Aorta (tissue), 5 donors: Measurements from ENCODE around the gene TDP1. TPM values are rescaled to one million over a fixed set of nuclear protein-coding genes. Genes with fewer than 3 reads are reported as not detected.

Experiments
- ATAC-seq: fragments of 200-7000 bp; cut with Tn5 transposase; one replicate; pipeline ENCODE4 v1.9.1; 2022; ENCODE audit warnings: moderate library complexity; ENCODE audit not compliant: low FRiP score
- DNase-seq, 2 donors: peaks; one replicate each; pipeline ENCODE4 v3.0.0-alpha.2; 2020
- H3K27ac ChIP-seq, 2 donors: one replicate each; pipeline ENCODE4 v1.5.1; 2013; ENCODE audit warnings: low read length in 2 of 2, mild to moderate bottlenecking in 2 of 2, moderate library complexity in 2 of 2, control low read depth in 1 of 2, inconsistent platforms in 1 of 2, low read depth in 1 of 2
- H3K27me3 ChIP-seq, 2 donors: one replicate each; pipeline ENCODE4 v1.6.1; 2013; ENCODE audit warnings: control low read depth in 1 of 2, low read length in 1 of 2, mild to moderate bottlenecking in 1 of 2, moderate library complexity in 1 of 2; ENCODE audit not compliant: insufficient read depth in 2 of 2, control insufficient read depth in 1 of 2
- H3K36me3 ChIP-seq, 2 donors: one replicate each; pipeline ENCODE4 v1.6.1; 2013; ENCODE audit warnings: control low read depth in 1 of 2, low read length in 1 of 2, mild to moderate bottlenecking in 1 of 2; ENCODE audit not compliant: insufficient read depth in 2 of 2, control insufficient read depth in 1 of 2
- H3K4me1 ChIP-seq, 2 donors: one replicate each; pipeline ENCODE4 v1.6.1; 2013; ENCODE audit warnings: low read length in 2 of 2, control low read depth in 1 of 2, mild to moderate bottlenecking in 1 of 2, moderate library complexity in 1 of 2; ENCODE audit not compliant: insufficient read depth in 2 of 2, control insufficient read depth in 1 of 2
- H3K4me3 ChIP-seq, 2 donors: one replicate each; pipeline ENCODE4 v1.5.1; 2013; ENCODE audit warnings: low read length in 2 of 2, control low read depth in 1 of 2, mild to moderate bottlenecking in 1 of 2
- H3K9me3 ChIP-seq: one replicate; pipeline ENCODE4 v1.6.1; 2013; ENCODE audit warnings: mild to moderate bottlenecking, low read length; ENCODE audit not compliant: control insufficient read depth
- WGBS, 2 donors: extraction: QIAGEN DNeasy Blood & Tissue Kit; methylation state at CpG; one replicate each; pipeline ENCODE4 v1.1.7; 2013; 5-methylcytosine and 5-hydroxymethylcytosine counted together
- intact Hi-C, 2 donors: fragments of 100-400 bp; cut with DNase I; formaldehyde crosslinking; loops; one replicate each; pipeline versions ENCODE4 v1.14.2 to v1.15.0; 2022
- polyA plus RNA-seq, 2 donors: library from polyadenylated mRNA; stranded (reverse); fragments of 200-250 nt; gene quantifications; one replicate each; pipeline ENCODE4 v1.2.3, GENCODE V29; 2013
- total RNA-seq, 2 donors: library from RNA; stranded (reverse); fragmentation: NEBNext Ultra II Directional; extraction: Animal tissue kit (Norgen Biotek cat#: 25700); gene quantifications; one replicate each; pipeline ENCODE4 v1.2.1, GENCODE V29; 2021
- donor health status: healthy with polysubstance abuse.
- donor health status: Bipolar disorder and iron deficiency.
- donor health status: DM: no; HTN: no; CAD: no.
- donor health status: DM: no; HTN: no; CAD: no.
- donor health status: DM: yes; HTN: yes; CAD: no.

TDP1 gene
- total and polyA plus RNA-seq, 4 donors = 3.5 to 13.3 (median 7.4) TPM

- no peak overlapping the region for H3K27ac ChIP-seq
- no peaks in the 10 kb centered on the region for H3K9me3 ChIP-seq
- no peaks in the 10 kb centered on the region for H3K27me3 ChIP-seq
- DNase-seq (no peak), ATAC-seq (no peak)
- intact Hi-C loops = no loop called here
- H3K4me3 ChIP-seq = no peak overlapping the region
- no peaks in the 10 kb centered on the region for H3K4me1 ChIP-seq
- 97% methylated on average over 6 of the region's 6 CpGs for WGBS, 2 donors
- peaks cover 3 to 4% of the 10 kb centered on the region in 2 donors for H3K36me3 ChIP-seq
Measured at GRCh38 chr14:90034835-90035525, 79.3 kb downstream of the TDP1 start.

GRCh38 chr14:90039253-90040010, 83.7 kb downstream of the TDP1 start:
- 97% methylated on average over 11 of the region's 11 CpGs for WGBS, 2 donors
- H3K27ac ChIP-seq = no peak overlapping the region
- intact Hi-C loops = no loop called here
- DNase-seq = no peak
- no peak for ATAC-seq
- no peaks in the 10 kb centered on the region for H3K4me1 ChIP-seq
- H3K27me3 ChIP-seq = no peaks in the 10 kb centered on the region
- H3K4me3 ChIP-seq = no peak overlapping the region
- H3K36me3 ChIP-seq = peaks cover 0 to 3% of the 10 kb centered on the region in 2 donors
- H3K9me3 ChIP-seq = no peaks in the 10 kb centered on the region

- 72 to 74% methylated on average over 3 of the region's 3 CpGs for WGBS, 2 donors
- ATAC-seq = no peak
- peaks cover 0 to 2% of the 10 kb centered on the region in 2 donors for H3K36me3 ChIP-seq
- H3K4me1 ChIP-seq = no peaks in the 10 kb centered on the region
- no peak overlapping the region for H3K27ac ChIP-seq
- intact Hi-C loops = no loop called here
- H3K4me3 ChIP-seq = no peak overlapping the region
- no peaks in the 10 kb centered on the region for H3K9me3 ChIP-seq
- no peaks in the 10 kb centered on the region for H3K27me3 ChIP-seq
- no peak for DNase-seq
Measured at GRCh38 chr14:90040411-90040810, 84.7 kb downstream of the TDP1 start.

- Histone ChIP-seq H3K27me3 (no peaks in the 10 kb centered on the region), H3K27ac (no peak overlapping the region), H3K4me3 (no peak overlapping the region), H3K36me3 (peaks cover 0 to 2% of the 10 kb centered on the region in 2 donors), H3K4me1 (no peaks in the 10 kb centered on the region), H3K9me3 (no peaks in the 10 kb centered on the region)
- DNase-seq = no peak
- ATAC-seq = no peak
- intact Hi-C loops = no loop called here
- 90 to 94% methylated on average over 9 of the region's 9 CpGs for WGBS, 2 donors
Measured at GRCh38 chr14:90042496-90043252, 86.9 kb downstream of the TDP1 start.

GRCh38 chr14:90045616-90046015, 89.9 kb downstream of the TDP1 start:
- no peaks in the 10 kb centered on the region for H3K9me3 ChIP-seq
- H3K27ac ChIP-seq = no peak overlapping the region
- H3K36me3 ChIP-seq = peaks cover 0 to 2% of the 10 kb centered on the region in 2 donors
- no peaks in the 10 kb centered on the region for H3K4me1 ChIP-seq
- no peak for ATAC-seq
- WGBS, 2 donors = 62 to 64% methylated on average over 2 of the region's 2 CpGs
- no peak for DNase-seq
- H3K4me3 ChIP-seq = no peak overlapping the region
- intact Hi-C loops = no loop called here
- H3K27me3 ChIP-seq = no peaks in the 10 kb centered on the region

- H3K4me3 ChIP-seq = no peak overlapping the region
Measured at GRCh38 chr14:90049390-90049789, 93.7 kb downstream of the TDP1 start.

GRCh38 chr14:90050271-90050670, 94.5 kb downstream of the TDP1 start:
- Histone ChIP-seq H3K27ac (no peak overlapping the region), H3K27me3 (no peaks in the 10 kb centered on the region), H3K9me3 (no peaks in the 10 kb centered on the region), H3K4me3 (no peak overlapping the region), H3K36me3 (no peaks in the 10 kb centered on the region), H3K4me1 (no peaks in the 10 kb centered on the region)
- WGBS, 2 donors = 90 to 98% methylated on average over 4 of the region's 4 CpGs
- DNase-seq (no peak), ATAC-seq (no peak)
- intact Hi-C loops = no loop called here

More at GRCh38 chr14:90049390-90049789, 93.7 kb downstream of the TDP1 start:
- ATAC-seq (no peak), DNase-seq (no peak)
- Histone ChIP-seq H3K27ac (no peak overlapping the region), H3K27me3 (no peaks in the 10 kb centered on the region), H3K36me3 (no peaks in the 10 kb centered on the region), H3K4me1 (no peaks in the 10 kb centered on the region), H3K9me3 (no peaks in the 10 kb centered on the region)
- 45 to 47% methylated on average over 3 of the region's 3 CpGs for WGBS, 2 donors
- intact Hi-C loops = no loop called here

GRCh38 chr14:90053044-90053443, 97.3 kb downstream of the TDP1 start:
- no peak overlapping the region for H3K4me3 ChIP-seq
- 64 to 74% methylated on average over 2 of the region's 2 CpGs for WGBS, 2 donors
- H3K27ac ChIP-seq = no peak overlapping the region
- H3K36me3 ChIP-seq = no peaks in the 10 kb centered on the region
- no peak for DNase-seq
- H3K27me3 ChIP-seq = no peaks in the 10 kb centered on the region
- intact Hi-C loops = no loop called here
- no peaks in the 10 kb centered on the region for H3K4me1 ChIP-seq
- no peaks in the 10 kb centered on the region for H3K9me3 ChIP-seq
- no peak for ATAC-seq
